Tibial nerve (tissue), 3 donors: ENCODE data around the gene MAST1.

Source experiments
- CTCF ChIP-seq, 5 experiments: fragments of 200-600 bp in 3 of 5; fragments of 450-650 bp in 2 of 5; sonication (generic) in 3 of 5; IDR thresholded peaks; one replicate each; pipeline ENCODE4 v1.5.1; 2016 to 2019; ENCODE audit warnings: antibody characterized with exemption in 5 of 5, mild to moderate bottlenecking in 3 of 5, moderate library complexity in 2 of 5
- POLR2A ChIP-seq, 2 donors: fragments of 450-650 bp; IDR thresholded peaks; one replicate each; pipeline ENCODE4 v1.6.1; 2017; ENCODE audit warnings: antibody characterized with exemption in 2 of 2, mild to moderate bottlenecking in 2 of 2, moderate library complexity in 2 of 2

- no peak for TF ChIP-seq CTCF (IDR thresholded peaks at IDR 0.05)
- TF ChIP-seq POLR2A (IDR thresholded peaks at IDR 0.05): no peak
Measured at GRCh38 chr19:12872941-12873890, 34.9 kb downstream of the MAST1 start.
